Measurements from ENCODE around the gene ALKBH7. TPM values are rescaled to one million over a fixed set of nuclear protein-coding genes. Genes with fewer than 3 reads are reported as not detected.
"Not testable (repeated sequence)": the region's sequence is repeated elsewhere in the genome, so short reads cannot be mapped to it uniquely, and the experiment has no call there.

The ALKBH7 gene
- total RNA-seq, 1 donor = 29.9 TPM

DNA sequence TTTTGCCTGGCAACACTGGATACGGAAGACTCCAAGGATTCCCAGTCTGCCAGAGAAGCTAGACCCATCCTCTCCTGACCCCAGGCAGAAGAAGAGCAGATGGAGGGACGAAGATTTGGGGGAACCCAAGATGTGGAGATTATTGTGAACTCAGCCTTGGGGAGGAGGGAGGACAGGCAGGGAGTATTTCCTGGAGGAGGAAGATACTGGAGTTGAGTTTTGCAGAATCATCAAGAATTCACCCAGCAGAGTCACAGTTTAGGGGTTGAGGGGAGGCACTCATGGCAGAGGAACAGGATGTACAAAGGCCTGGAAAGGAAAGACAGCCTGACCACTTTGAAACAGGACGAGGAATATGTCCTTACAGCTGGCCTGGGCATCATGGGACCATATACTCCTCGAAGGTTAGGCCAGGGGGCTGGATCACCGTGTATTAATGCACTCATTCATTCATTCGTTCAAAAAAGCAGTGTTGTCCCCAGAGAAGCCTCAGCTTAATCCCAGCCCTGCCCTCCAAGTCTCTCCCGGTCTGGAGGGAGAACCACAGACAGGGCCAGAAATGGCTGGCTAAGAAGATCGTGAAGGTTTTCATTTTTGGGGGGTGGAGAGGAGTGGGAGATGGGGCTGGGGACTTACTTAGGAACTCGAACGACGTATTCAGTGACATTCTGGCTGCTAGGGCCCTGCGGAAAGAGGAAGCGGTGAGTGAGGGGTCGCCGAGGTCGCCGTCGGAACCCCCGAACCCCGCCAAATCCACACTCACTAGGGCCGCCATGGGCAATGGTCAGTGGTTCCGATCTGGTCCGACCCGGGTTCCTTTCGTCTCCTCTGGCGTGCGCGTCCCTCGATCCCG lies 19.9 kb downstream of the ALKBH7 start:
- TF ChIP-seq, protein P1, sequence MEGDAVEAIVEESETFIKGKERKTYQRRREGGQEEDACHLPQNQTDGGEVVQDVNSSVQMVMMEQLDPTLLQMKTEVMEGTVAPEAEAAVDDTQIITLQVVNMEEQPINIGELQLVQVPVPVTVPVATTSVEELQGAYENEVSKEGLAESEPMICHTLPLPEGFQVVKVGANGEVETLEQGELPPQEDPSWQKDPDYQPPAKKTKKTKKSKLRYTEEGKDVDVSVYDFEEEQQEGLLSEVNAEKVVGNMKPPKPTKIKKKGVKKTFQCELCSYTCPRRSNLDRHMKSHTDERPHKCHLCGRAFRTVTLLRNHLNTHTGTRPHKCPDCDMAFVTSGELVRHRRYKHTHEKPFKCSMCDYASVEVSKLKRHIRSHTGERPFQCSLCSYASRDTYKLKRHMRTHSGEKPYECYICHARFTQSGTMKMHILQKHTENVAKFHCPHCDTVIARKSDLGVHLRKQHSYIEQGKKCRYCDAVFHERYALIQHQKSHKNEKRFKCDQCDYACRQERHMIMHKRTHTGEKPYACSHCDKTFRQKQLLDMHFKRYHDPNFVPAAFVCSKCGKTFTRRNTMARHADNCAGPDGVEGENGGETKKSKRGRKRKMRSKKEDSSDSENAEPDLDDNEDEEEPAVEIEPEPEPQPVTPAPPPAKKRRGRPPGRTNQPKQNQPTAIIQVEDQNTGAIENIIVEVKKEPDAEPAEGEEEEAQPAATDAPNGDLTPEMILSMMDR (IDR thresholded peaks at IDR 0.05; ENCODE audit: insufficient read depth, low read length) = no peak
- no peak for DNase-seq (ENCODE audit: low read depth)
- peak overlapping the region; percentile 85 for H3K4me3 ChIP-seq (ENCODE audit: low read depth, low read length)

DNA sequence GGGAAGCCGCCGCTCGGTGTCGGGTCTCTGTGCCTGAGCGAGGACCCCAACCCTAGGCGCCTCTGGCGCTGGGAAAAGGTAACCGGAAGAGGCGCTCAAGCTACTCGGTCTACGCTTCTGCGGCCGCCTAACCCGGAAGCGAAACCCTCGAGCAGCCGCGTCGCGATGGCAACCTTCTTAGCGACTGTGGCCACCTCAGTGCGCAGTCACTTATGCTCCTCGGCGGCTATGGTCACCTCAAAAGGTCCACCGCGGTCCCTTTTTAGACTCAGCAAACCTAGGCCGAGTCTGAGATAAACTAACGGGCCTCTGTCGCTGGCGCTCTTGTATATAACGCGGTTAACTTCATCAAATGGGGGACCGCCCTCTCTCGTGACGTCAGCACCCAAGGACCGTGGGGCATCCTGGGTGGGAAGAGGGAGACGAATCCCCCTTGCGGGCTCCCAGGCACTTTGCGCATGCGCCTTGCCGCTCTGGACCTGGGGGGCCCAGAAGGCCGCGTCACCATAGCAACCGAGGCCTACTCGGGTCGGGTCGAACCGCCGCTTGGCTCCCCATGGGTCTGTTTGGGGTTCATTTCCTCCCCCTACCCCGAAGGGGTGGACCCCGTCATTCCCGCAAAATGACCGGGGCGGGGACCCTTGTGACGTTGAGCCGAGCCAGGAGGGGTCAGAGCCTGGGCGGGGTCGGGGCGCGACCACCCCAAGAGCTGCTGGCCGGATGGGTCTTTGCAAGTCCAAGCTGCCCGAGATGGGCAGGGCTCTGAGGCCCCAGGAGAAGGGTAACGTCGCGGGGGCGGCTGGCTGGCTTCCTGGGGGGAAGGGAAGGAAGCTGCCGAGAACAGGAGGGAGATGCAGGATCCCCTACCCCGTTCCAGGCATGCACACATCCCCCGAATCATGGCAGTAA lies 20.7 kb downstream of the ALKBH7 start, which contains the start of gene GTF2F1:
Gene GTF2F1 (minus strand): TSS at position 91 of the 909 bp plus-strand sequence. CDS start 169 bp downstream, outside the sequence.
- TF ChIP-seq, protein P1 (IDR thresholded peaks at IDR 0.05; ENCODE audit: insufficient read depth, low read length) = peak; percentile 29
- peak; percentile 96 for DNase-seq (ENCODE audit: low read depth)
- peak within 1 kb of the TSS; percentile 85 for H3K4me3 ChIP-seq (ENCODE audit: low read depth, low read length)

DNA sequence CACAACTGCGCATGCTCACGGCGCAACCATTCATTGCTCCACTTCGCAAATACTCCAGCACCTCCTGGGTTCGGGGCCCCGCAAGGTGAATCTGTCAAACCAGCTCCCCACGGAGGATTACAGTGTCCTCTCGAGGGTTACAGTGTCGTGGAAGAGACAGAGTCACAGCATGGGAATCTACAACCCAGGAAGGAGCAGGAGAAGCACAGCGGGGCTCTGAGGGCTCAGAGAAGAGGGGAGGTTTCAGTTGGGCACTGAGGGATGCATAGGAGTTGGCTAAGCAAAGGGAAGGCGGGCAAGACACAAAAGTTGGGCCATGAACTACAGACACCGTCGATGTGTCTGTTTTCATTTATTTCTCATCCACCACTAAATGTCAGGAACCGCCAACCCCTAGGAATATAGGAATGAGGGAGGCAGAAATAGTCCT lies 21.4 kb downstream of the ALKBH7 start:
- H3K4me3 ChIP-seq (ENCODE audit: low read depth, low read length) = peak overlapping the region; percentile 85
- TF ChIP-seq, protein P1 (IDR thresholded peaks at IDR 0.05; ENCODE audit: insufficient read depth, low read length) = no peak
- DNase-seq (ENCODE audit: low read depth) = no peak

DNA sequence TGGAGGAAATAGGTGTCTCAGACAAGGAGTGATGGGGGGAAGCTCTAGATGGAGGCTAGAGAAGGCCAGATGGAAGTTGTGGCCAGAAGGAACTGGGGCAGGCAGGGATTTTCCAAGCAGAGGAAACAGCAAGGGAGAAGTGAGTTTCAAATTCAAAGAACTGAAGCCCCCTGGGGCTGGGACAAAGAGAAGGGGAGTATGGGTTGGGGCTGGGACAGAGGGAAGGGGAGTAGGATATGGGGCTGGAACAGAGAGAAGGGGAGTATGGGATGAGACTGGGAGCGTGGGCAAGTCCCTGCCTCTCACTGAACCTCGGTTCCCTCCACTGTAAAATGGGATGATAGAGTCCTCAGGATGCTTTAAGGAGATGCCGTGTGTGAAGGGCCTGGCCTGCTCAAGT lies 22.2 kb downstream of the ALKBH7 start:
- DNase-seq (ENCODE audit: low read depth) = no peak
- TF ChIP-seq, protein P1 (IDR thresholded peaks at IDR 0.05; ENCODE audit: insufficient read depth, low read length) = no peak
- no peak overlapping the region for H3K4me3 ChIP-seq (ENCODE audit: low read depth, low read length)

DNA sequence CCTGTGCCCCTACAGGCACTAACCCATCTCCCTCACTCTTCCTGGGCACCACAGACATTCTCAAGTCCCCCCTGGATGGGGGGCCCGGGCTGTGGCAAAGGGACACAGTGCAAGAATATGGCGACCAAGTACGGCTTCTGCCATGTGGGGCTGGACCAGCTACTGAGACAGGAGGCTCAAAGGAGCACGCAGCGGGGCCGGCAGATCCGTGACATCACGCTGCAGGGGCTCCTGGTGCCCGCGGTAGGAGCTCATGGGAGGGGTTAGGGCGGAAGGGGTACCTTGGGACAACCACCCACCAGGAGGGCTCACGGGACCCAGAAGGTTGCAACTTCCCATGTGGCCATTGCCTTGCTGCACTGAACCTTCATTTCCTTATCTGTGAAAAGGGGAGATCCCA lies 23.7 kb downstream of the ALKBH7 start:
- TF ChIP-seq, protein P1 (IDR thresholded peaks at IDR 0.05; ENCODE audit: insufficient read depth, low read length) = no peak
- H3K4me3 ChIP-seq (ENCODE audit: low read depth, low read length) = no peak overlapping the region
- DNase-seq (ENCODE audit: low read depth) = no peak

DNA sequence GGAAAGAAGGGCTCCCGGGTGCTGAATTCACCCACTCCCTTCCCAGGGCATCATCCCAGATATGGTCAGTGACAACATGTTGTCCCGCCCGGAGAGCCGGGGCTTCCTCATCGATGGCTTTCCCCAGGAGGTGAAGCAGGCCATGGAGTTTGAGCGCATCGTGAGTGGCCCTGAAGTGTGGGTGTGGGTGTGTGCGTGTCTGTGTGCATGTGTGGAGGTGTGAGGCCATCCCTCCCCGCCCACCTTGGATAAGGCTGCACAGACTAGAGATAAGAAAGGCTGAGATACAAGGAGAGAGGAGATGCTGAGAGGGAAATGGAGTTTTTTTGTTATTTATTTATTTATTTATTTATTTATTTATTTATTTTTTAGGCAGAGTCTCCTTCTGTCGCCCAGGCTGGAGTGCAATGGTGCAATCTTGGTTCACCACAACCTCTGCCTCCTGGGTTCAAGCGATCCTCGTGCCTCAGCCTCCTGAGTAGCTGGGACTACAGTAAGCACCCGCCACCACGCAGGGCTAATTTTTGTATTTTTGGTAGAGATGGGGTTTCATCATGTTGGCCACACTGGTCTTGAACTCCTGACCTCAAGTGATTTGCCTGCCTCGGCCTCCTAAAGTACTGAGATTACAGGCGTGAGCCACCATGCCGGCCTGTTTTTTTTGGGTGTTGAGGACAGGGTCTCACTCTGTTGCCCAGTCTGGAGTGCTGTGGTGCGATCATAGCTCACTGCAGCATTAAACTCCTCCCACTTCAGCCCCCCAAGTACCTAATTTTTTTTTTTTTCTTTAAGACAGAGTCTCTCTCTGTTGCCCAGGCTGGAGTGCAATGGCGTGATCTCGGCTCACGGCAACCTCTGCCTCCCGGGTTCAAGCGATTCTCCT lies 27.7 kb downstream of the ALKBH7 start:
- not testable (repeated sequence) for H3K4me3 ChIP-seq (ENCODE audit: low read depth, low read length); DNase-seq (ENCODE audit: low read depth)

Data from fibroblast of the aortic adventitia (primary cell).